ENCODE data around the gene U2AF2. TPM values are rescaled to one million over a fixed set of nuclear protein-coding genes. Genes with fewer than 3 reads are reported as not detected.
A peak's percentile ranks its signal among the peaks of the same experiment; 100 is the strongest.

The U2AF2 gene
- total and polyA plus RNA-seq, 2 of the 8 experiments (the other 6 are each of a cell fraction or from before 2014, with no cell fraction given) = 162 to 252 TPM

GRCh38 chr19:55643003-55643886 lies 11.6 kb upstream of the U2AF2 start, which contains the start of gene ZNF581 (continued):
- TF ChIP-seq SAP30 (IDR thresholded peaks at IDR 0.05; ENCODE audit: insufficient read depth, insufficient replicate concordance, low read length) (peak; percentile 42), PHF8 (conservative IDR thresholded peaks at IDR 0.05; ENCODE audit: low read depth, low read length) (0 out of 2 replicates have a peak, but pooled peaks have one; percentile 39), POLR2AphosphoS5 (IDR thresholded peaks at IDR 0.05; ENCODE audit: low read depth, low read length) (peak; percentile 27), TAF1 (IDR thresholded peaks at IDR 0.05; ENCODE audit: low read depth, low read length) (peak; percentile 81), CBX5 (IDR thresholded peaks at IDR 0.05; ENCODE audit: low read depth, low read length) (no peak), SRF (IDR thresholded peaks at IDR 0.05; ENCODE audit: low read depth, low read length) (0 out of 2 replicates have a peak, but pooled peaks have one; percentile 17), POLR2A (IDR thresholded peaks at IDR 0.05; ENCODE audit: control extremely low read depth in 1 of 2, low read depth in 2 of 2, low read length in 2 of 2) (peak; percentile 13 to 41), TBP (IDR thresholded peaks at IDR 0.05; ENCODE audit: low read depth, low read length) (peak; percentile 84), BCL11A (IDR thresholded peaks at IDR 0.05; ENCODE audit: low read depth in 2 of 2, low read length in 2 of 2) (no peak), GABPA (IDR thresholded peaks at IDR 0.05; ENCODE audit: borderline replicate concordance, insufficient read depth, low read length) (peak; percentile 89), KDM4A (IDR thresholded peaks at IDR 0.05; ENCODE audit: low read depth, low read length, severe bottlenecking) (peak; percentile 45), GTF2F1 (IDR thresholded peaks at IDR 0.05; ENCODE audit: borderline replicate concordance, low read depth, low read length) (no peak), CTCF (IDR thresholded peaks at IDR 0.05; ENCODE audit: control extremely low read depth in 1 of 3, insufficient read depth in 1 of 3, low read depth in 1 of 3, low read length in 3 of 3) (no peak), HDAC2 (IDR thresholded peaks at IDR 0.05; ENCODE audit: borderline replicate concordance in 1 of 2, low read depth in 2 of 2, low read length in 2 of 2) (0 out of 4 replicates have a peak, but pooled peaks have one; percentile 10 to 18), CTBP2 (IDR thresholded peaks at IDR 0.05; ENCODE audit: borderline replicate concordance, insufficient read depth, insufficient read length, low read length) (no peak), KDM5A (IDR thresholded peaks at IDR 0.05; ENCODE audit: low read length) (peak; percentile 84), CHD1 (IDR thresholded peaks at IDR 0.05; ENCODE audit: low read depth, low read length) (no peak), EP300 (IDR thresholded peaks at IDR 0.05; ENCODE audit: borderline replicate concordance in 1 of 2, low read depth in 2 of 2, low read length in 2 of 2) (peak in 1 of 2 experiments; percentile 56; a peak in 1 of 3 replicates)
- TF ChIP-seq, protein P1, sequence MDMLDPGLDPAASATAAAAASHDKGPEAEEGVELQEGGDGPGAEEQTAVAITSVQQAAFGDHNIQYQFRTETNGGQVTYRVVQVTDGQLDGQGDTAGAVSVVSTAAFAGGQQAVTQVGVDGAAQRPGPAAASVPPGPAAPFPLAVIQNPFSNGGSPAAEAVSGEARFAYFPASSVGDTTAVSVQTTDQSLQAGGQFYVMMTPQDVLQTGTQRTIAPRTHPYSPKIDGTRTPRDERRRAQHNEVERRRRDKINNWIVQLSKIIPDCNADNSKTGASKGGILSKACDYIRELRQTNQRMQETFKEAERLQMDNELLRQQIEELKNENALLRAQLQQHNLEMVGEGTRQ (IDR thresholded peaks at IDR 0.05; ENCODE audit: low read length) = no peak

Measured in H1 (cell line).